GM18861 (cell line): ENCODE data around the gene IL1R2.

Experiments used
- ATAC-seq: cut with Tn5 transposase; IDR thresholded peaks from one replicate; pipeline ENCODE4 v1.9.1; 2021; ENCODE audit not compliant: unreplicated experiment

The IL1R2 gene

GRCh38 chr2:101974663-101975062 is 17.1 kb upstream of the IL1R2 start:
- ATAC-seq: no peak

- ATAC-seq: no peak
These were observed 16.4 kb upstream of the IL1R2 start for GRCh38 chr2:101975171-101975870.

- ATAC-seq: no peak
These were observed 14.9 kb upstream of the IL1R2 start for GRCh38 chr2:101976891-101977290.

- ATAC-seq: no peak
These were observed 11.4 kb upstream of the IL1R2 start for GRCh38 chr2:101980368-101980767.

- no peak for ATAC-seq
These were observed 10.7 kb upstream of the IL1R2 start for GRCh38 chr2:101981066-101981465.

- ATAC-seq: no peak
These were observed 10.3 kb upstream of the IL1R2 start for GRCh38 chr2:101981504-101981903.

GRCh38 chr2:101982495-101983029 is 9.2 kb upstream of the IL1R2 start:
- ATAC-seq: no peak

- ATAC-seq: no peak
These were observed 8.3 kb upstream of the IL1R2 start for GRCh38 chr2:101983486-101983885.

GRCh38 chr2:101983928-101984327 is 7.8 kb upstream of the IL1R2 start:
- ATAC-seq: no peak

- no peak for ATAC-seq
These were observed 7.1 kb upstream of the IL1R2 start for GRCh38 chr2:101984656-101985055.

- no peak for ATAC-seq
These were observed 6.5 kb upstream of the IL1R2 start for GRCh38 chr2:101985101-101985792.

GRCh38 chr2:101985793-101986164 is 6.0 kb upstream of the IL1R2 start:
- no peak for ATAC-seq

GRCh38 chr2:101986376-101986775 is 5.4 kb upstream of the IL1R2 start:
- no peak for ATAC-seq

- ATAC-seq: no peak
These were observed 4.7 kb upstream of the IL1R2 start for GRCh38 chr2:101986804-101987740.

- ATAC-seq: no peak
These were observed 3.9 kb upstream of the IL1R2 start for GRCh38 chr2:101987832-101988231.

- no peak for ATAC-seq
These were observed 3.2 kb upstream of the IL1R2 start for GRCh38 chr2:101988541-101988940.

GRCh38 chr2:101989740-101990460 is 1.9 kb upstream of the IL1R2 start:
- no peak for ATAC-seq

GRCh38 chr2:101993772-101994171 is 2.0 kb downstream of the IL1R2 start:
- no peak for ATAC-seq

GRCh38 chr2:101995019-101995418 is 3.3 kb downstream of the IL1R2 start:
- no peak for ATAC-seq

- ATAC-seq: no peak
These were observed 4.0 kb downstream of the IL1R2 start for GRCh38 chr2:101995804-101996203.

GRCh38 chr2:101998556-101998895 is 6.8 kb downstream of the IL1R2 start:
- ATAC-seq: no peak
